HEK293 (cell line): ENCODE measurements around the gene PARS2.

ENCODE experiments used
- CTCF ChIA-PET: fragments of 350-600 bp; formaldehyde crosslinking; extraction: SDS; loops from one replicate; lab custom pipeline; 2021; ENCODE audit warnings: antibody characterized with exemption; lab: Yijun Ruan, JAX
- POLR2A ChIA-PET: fragments of 300-600 bp; formaldehyde crosslinking; extraction: SDS; loops from one replicate; lab custom pipeline; 2020; ENCODE audit warnings: antibody characterized with exemption, inconsistent platforms; lab: Yijun Ruan, JAX
- H3K27ac ChIP-seq: fragments of 200-500 bp; sonication (Bioruptor generic); 2 replicates; pipeline ENCODE4 v1.5.1; 2014; ENCODE audit warnings: low read depth, low read length, control low read depth, inconsistent platforms; ENCODE audit errors: extremely low read depth
- H3K36me3 ChIP-seq, 2 experiments: fragments of 200-500 bp in 1 of 2; sonication (Bioruptor generic) in 1 of 2; 1 replicate in 1 of 2; 2 replicates in 1 of 2; pipeline ENCODE4 v1.5.1; 2014 to 2017; ENCODE audit warnings: inconsistent platforms in 2 of 2, low read length in 2 of 2; ENCODE audit not compliant: control insufficient read depth in 2 of 2, insufficient read depth in 1 of 2
- H3K4me1 ChIP-seq: fragments of 200-500 bp; sonication (Bioruptor generic); 2 replicates; pipeline ENCODE4 v1.5.1; 2014; ENCODE audit warnings: mild to moderate bottlenecking, low read length, inconsistent platforms; ENCODE audit not compliant: control insufficient read depth, insufficient read depth
- H3K4me3 ChIP-seq: 2 replicates; pipeline ENCODE4 v1.5.1; 2011; ENCODE audit warnings: low read depth, mild to moderate bottlenecking, control low read depth, low read length, moderate library complexity
- H3K9me3 ChIP-seq: fragments of 200-500 bp; sonication (Bioruptor generic); 2 replicates; pipeline ENCODE4 v1.5.1; 2014; ENCODE audit warnings: low read depth, low read length, inconsistent platforms; ENCODE audit not compliant: control insufficient read depth, insufficient read depth
- EGR2 ChIP-seq: fragments of 450-650 bp; formaldehyde crosslinking; IDR thresholded peaks from 2 replicates; pipeline ENCODE4 v1.5.1; 2016; ENCODE audit warnings: low read depth, missing biosample characterization, missing genetic modification characterization
- KLF9 ChIP-seq: fragments of 450-650 bp; formaldehyde crosslinking; IDR thresholded peaks from 2 replicates; pipeline ENCODE4 v1.5.1; 2016; ENCODE audit warnings: missing biosample characterization, missing genetic modification characterization, low read depth
- MYNN ChIP-seq: fragments of 450-650 bp; formaldehyde crosslinking; IDR thresholded peaks from 2 replicates; pipeline ENCODE4 v1.5.1; 2016; ENCODE audit warnings: missing biosample characterization, missing genetic modification characterization, borderline replicate concordance
- ZBTB17 ChIP-seq: fragments of 450-650 bp; formaldehyde crosslinking; IDR thresholded peaks from 2 replicates; pipeline ENCODE4 v1.5.1; 2016; ENCODE audit warnings: missing biosample characterization, missing genetic modification characterization
- ZBTB21 ChIP-seq: fragments of 450-650 bp; formaldehyde crosslinking; IDR thresholded peaks from 2 replicates; pipeline ENCODE4 v1.5.1; 2017; ENCODE audit warnings: missing biosample characterization, missing genetic modification characterization
- ZFP37 ChIP-seq: fragments of 450-650 bp; formaldehyde crosslinking; IDR thresholded peaks from 2 replicates; pipeline ENCODE4 v1.5.1; 2016; ENCODE audit warnings: missing biosample characterization, missing genetic modification characterization
- ZNF112 ChIP-seq: fragments of 450-650 bp; formaldehyde crosslinking; IDR thresholded peaks from 2 replicates; pipeline ENCODE4 v1.5.0; 2017; ENCODE audit warnings: missing biosample characterization, missing genetic modification characterization
- ZNF239 ChIP-seq: fragments of 450-650 bp; formaldehyde crosslinking; IDR thresholded peaks from 2 replicates; pipeline ENCODE4 v1.5.1; 2016; ENCODE audit warnings: missing biosample characterization, missing genetic modification characterization
- ZNF248 ChIP-seq: fragments of 450-650 bp; formaldehyde crosslinking; IDR thresholded peaks from 2 replicates; pipeline ENCODE4 v1.5.1; 2017; ENCODE audit warnings: missing biosample characterization, missing genetic modification characterization
- ZNF292 ChIP-seq: fragments of 450-650 bp; formaldehyde crosslinking; IDR thresholded peaks from 2 replicates; pipeline ENCODE4 v1.5.1; 2016; ENCODE audit warnings: low read depth, missing biosample characterization, missing genetic modification characterization, borderline replicate concordance
- ZNF335 ChIP-seq: fragments of 450-650 bp; formaldehyde crosslinking; conservative IDR thresholded peaks from 2 replicates; pipeline ENCODE4 v1.5.1; 2016; ENCODE audit warnings: missing biosample characterization, missing genetic modification characterization
- ZNF571 ChIP-seq: fragments of 450-650 bp; formaldehyde crosslinking; IDR thresholded peaks from 2 replicates; pipeline ENCODE4 v1.5.0; 2017; ENCODE audit warnings: missing biosample characterization, missing genetic modification characterization
- ZNF660 ChIP-seq: fragments of 450-650 bp; IDR thresholded peaks from 2 replicates; pipeline ENCODE4 v1.5.1; 2018; ENCODE audit warnings: missing biosample characterization, mild to moderate bottlenecking, missing genetic modification characterization
- ZXDB ChIP-seq: fragments of 450-650 bp; formaldehyde crosslinking; IDR thresholded peaks from 2 replicates; pipeline ENCODE4 v1.5.1; 2016; ENCODE audit warnings: missing biosample characterization, missing genetic modification characterization
- TF ChIP-seq, protein P1 (sequence below): fragments of 450-650 bp; formaldehyde crosslinking; conservative IDR thresholded peaks from 2 replicates; pipeline ENCODE4 v1.5.1; 2016; ENCODE audit warnings: low read depth, missing biosample characterization, missing genetic modification characterization
- TF ChIP-seq, protein P2 (sequence below): fragments of 450-650 bp; formaldehyde crosslinking; IDR thresholded peaks from 2 replicates; pipeline ENCODE4 v1.5.1; 2016; ENCODE audit warnings: missing biosample characterization, missing genetic modification characterization
- TF ChIP-seq, protein P3 (sequence below): fragments of 450-650 bp; formaldehyde crosslinking; IDR thresholded peaks from 2 replicates; pipeline ENCODE4 v1.5.1; 2016; ENCODE audit warnings: missing biosample characterization, missing genetic modification characterization, borderline replicate concordance
- TF ChIP-seq, protein P4 (sequence below): fragments of 450-650 bp; formaldehyde crosslinking; optimal IDR thresholded peaks from 2 replicates; pipeline ENCODE3; 2016; ENCODE audit warnings: missing biosample characterization, mild to moderate bottlenecking, missing genetic modification characterization

Gene PARS2

DNA sequence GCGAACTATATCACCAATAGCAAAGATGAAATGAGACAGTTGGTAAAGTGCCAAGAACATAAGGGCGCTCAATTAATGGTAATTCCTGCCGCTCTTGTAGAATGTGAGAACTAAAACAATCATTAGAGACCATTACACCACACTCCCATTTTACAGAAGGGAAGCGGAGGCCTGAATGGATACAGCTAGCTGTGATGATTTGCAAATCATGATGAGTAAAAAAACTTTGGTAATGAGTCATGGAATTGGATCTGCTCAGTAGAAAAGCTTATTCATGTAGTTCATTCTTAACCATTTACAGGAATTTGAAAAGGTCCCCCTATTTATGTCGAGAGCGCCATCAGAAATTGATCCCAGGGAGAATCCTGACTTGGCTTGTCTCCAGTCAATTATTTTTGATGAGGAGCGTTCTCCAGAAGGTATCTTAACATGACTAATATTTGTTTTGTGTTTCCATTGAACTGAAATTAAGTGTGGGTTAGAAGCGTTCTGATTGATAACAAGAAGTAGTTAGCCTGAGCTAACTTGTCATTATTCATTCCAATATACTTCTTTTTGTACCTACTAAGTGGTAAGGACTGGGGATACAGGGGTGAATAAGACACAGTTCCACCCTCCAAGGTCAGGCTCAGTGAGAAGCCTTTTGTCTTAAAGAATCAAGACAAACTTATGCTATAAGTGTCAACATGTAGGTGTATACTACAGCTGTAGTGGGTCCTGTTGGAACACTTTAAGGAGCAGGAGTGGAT, 47.9 kb downstream of the PARS2 start:
- Histone ChIP-seq H3K4me3 (peak overlapping the region; percentile 86), H3K4me1 (0 out of 2 replicates have a peak, but pooled peaks cover 2% of the 10 kb centered on the region), H3K27ac (no peak overlapping the region; the same call in 1 of the 2 replicates), H3K9me3 (no peaks in the 10 kb centered on the region), H3K36me3 (peaks cover 17 to 42% of the 10 kb centered on the region in 2 experiments)
- CTCF ChIA-PET: interaction anchor here (0.5 kb wide), 1 partner anchor 19 kb away, joined by 3 read pairs; no protein-coding TSS in a partner anchor
- TF ChIP-seq, protein P1, sequence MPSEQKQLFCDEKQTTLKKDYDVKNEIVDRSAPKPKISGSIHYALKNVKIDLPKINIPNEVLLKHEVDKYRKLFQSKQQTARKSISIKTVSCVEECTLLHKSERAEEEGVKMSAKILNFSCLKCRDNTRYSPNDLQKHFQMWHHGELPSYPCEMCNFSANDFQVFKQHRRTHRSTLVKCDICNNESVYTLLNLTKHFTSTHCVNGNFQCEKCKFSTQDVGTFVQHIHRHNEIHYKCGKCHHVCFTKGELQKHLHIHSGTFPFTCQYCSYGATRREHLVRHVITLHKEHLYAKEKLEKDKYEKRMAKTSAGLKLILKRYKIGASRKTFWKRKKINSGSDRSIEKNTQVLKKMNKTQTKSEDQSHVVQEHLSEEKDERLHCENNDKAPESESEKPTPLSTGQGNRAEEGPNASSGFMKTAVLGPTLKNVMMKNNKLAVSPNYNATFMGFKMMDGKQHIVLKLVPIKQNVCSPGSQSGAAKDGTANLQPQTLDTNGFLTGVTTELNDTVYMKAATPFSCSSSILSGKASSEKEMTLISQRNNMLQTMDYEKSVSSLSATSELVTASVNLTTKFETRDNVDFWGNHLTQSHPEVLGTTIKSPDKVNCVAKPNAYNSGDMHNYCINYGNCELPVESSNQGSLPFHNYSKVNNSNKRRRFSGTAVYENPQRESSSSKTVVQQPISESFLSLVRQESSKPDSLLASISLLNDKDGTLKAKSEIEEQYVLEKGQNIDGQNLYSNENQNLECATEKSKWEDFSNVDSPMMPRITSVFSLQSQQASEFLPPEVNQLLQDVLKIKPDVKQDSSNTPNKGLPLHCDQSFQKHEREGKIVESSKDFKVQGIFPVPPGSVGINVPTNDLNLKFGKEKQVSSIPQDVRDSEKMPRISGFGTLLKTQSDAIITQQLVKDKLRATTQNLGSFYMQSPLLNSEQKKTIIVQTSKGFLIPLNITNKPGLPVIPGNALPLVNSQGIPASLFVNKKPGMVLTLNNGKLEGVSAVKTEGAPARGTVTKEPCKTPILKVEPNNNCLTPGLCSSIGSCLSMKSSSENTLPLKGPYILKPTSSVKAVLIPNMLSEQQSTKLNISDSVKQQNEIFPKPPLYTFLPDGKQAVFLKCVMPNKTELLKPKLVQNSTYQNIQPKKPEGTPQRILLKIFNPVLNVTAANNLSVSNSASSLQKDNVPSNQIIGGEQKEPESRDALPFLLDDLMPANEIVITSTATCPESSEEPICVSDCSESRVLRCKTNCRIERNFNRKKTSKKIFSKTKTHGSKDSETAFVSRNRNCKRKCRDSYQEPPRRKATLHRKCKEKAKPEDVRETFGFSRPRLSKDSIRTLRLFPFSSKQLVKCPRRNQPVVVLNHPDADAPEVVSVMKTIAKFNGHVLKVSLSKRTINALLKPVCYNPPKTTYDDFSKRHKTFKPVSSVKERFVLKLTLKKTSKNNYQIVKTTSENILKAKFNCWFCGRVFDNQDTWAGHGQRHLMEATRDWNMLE (tag by site-specific recombination): no peak
- no peak for TF ChIP-seq ZNF571 (tag by site-specific recombination)
- no peak for TF ChIP-seq ZXDB (tag by site-specific recombination)
- TF ChIP-seq, protein P2, sequence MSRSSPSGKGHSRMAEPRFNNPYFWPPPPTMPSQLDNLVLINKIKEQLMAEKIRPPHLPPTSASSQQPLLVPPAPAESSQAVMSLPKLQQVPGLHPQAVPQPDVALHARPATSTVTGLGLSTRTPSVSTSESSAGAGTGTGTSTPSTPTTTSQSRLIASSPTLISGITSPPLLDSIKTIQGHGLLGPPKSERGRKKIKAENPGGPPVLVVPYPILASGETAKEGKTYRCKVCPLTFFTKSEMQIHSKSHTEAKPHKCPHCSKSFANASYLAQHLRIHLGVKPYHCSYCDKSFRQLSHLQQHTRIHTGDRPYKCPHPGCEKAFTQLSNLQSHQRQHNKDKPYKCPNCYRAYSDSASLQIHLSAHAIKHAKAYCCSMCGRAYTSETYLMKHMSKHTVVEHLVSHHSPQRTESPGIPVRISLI (tag by site-specific recombination): peak; percentile 17; the same call in 1 of the 2 replicates
- TF ChIP-seq ZBTB17 (tag by site-specific recombination): 0 out of 2 replicates have a peak, but pooled peaks have one; percentile 9
- no peak for TF ChIP-seq MYNN (tag by site-specific recombination)
- TF ChIP-seq ZNF660: 0 out of 2 replicates have a peak, but pooled peaks have one; percentile 10
- TF ChIP-seq ZNF335 (tag by site-specific recombination): peak; percentile 21; the same call in 1 of the 2 replicates
- POLR2A ChIA-PET: interaction anchor here (1.5 kb wide), 1 partner anchor 771 kb away, joined by 5 read pairs; the partner anchor contains the start of gene IFT25

DNA sequence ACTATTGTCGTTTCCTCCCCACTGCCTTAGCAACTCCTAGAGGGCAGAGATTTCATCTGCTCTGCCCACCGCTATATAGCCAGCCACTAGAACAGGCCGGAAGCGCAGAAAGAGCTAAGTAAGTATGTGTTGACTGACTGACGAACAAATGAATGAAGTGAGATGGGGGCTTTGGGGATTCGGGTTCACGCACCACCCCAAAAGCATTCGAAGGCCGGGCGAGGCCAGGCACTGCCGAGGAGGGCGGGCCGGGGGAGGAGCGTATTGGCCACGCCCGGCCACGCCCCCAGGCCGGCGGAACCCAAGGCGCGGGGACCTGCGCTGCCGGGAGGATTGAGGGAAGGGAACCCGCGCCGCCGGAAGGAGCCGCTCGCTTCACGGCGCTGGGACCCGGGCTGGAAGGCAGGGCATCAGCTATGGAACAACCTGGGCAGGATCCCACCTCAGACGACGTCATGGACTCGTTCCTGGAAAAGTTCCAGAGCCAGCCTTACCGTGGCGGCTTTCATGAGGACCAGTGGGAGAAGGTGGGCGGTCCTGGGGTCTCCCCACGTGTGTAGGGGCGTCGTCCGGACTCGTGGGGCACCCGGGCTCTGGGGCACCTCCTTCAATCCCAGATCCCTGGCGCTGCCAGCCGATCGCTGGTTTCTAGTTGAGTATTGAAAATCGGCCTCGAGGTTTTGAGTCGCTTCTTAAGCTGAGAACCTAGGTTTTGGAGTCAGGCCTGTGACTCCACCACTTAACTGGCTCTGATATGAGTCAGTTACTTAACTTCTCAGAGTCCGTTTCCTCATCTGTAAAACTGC, 48.6 kb downstream of the PARS2 start, which contains the start of gene TTC4:
Gene TTC4, plus strand, starts transcription at position 369 of the 806 bp plus-strand sequence. Its CDS starts 48 bp downstream, at position 417.
- Histone ChIP-seq H3K36me3 (peaks cover 15 to 34% of the 10 kb centered on the region in 2 experiments), H3K9me3 (no peaks in the 10 kb centered on the region), H3K27ac (peak within 1 kb of the TSS; percentile 14; the same call in 1 of the 2 replicates), H3K4me3 (peak within 1 kb of the TSS; percentile 86), H3K4me1 (0 out of 2 replicates have a peak, but pooled peaks cover 2% of the 10 kb centered on the region)
- ChIA-PET CTCF (interaction anchor here (0.5 to 0.8 kb wide), 4 partner anchors 20 to 139 kb away, joined by 3 to 5 read pairs (median 4); no protein-coding TSS in a partner anchor), POLR2A (interaction anchor here (1.5 kb wide), 1 partner anchor 770 kb away, joined by 5 read pairs; the partner anchor contains the start of gene IFT25)
- TF ChIP-seq ZNF292 (tag by site-specific recombination) (no peak), ZFP37 (tag by site-specific recombination) (peak; percentile 81; the same call in 1 of the 2 replicates), EGR2 (tag by site-specific recombination) (no peak), ZNF239 (tag by site-specific recombination) (peak; percentile 68; the same call in 1 of the 2 replicates), KLF9 (tag by site-specific recombination) (peak; percentile 99), ZNF248 (tag by site-specific recombination) (no peak), ZBTB21 (peak; percentile 86), ZNF112 (tag by site-specific recombination) (no peak)
- TF ChIP-seq, protein P3, sequence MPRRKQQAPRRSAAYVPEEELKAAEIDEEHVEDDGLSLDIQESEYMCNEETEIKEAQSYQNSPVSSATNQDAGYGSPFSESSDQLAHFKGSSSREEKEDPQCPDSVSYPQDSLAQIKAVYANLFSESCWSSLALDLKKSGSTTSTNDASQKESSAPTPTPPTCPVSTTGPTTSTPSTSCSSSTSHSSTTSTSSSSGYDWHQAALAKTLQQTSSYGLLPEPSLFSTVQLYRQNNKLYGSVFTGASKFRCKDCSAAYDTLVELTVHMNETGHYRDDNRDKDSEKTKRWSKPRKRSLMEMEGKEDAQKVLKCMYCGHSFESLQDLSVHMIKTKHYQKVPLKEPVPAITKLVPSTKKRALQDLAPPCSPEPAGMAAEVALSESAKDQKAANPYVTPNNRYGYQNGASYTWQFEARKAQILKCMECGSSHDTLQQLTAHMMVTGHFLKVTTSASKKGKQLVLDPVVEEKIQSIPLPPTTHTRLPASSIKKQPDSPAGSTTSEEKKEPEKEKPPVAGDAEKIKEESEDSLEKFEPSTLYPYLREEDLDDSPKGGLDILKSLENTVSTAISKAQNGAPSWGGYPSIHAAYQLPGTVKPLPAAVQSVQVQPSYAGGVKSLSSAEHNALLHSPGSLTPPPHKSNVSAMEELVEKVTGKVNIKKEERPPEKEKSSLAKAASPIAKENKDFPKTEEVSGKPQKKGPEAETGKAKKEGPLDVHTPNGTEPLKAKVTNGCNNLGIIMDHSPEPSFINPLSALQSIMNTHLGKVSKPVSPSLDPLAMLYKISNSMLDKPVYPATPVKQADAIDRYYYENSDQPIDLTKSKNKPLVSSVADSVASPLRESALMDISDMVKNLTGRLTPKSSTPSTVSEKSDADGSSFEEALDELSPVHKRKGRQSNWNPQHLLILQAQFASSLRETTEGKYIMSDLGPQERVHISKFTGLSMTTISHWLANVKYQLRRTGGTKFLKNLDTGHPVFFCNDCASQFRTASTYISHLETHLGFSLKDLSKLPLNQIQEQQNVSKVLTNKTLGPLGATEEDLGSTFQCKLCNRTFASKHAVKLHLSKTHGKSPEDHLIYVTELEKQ (tag by site-specific recombination): no peak
- TF ChIP-seq, protein P4, sequence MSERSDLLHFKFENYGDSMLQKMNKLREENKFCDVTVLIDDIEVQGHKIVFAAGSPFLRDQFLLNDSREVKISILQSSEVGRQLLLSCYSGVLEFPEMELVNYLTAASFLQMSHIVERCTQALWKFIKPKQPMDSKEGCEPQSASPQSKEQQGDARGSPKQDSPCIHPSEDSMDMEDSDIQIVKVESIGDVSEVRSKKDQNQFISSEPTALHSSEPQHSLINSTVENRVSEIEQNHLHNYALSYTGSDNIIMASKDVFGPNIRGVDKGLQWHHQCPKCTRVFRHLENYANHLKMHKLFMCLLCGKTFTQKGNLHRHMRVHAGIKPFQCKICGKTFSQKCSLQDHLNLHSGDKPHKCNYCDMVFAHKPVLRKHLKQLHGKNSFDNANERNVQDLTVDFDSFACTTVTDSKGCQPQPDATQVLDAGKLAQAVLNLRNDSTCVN (tag by site-specific recombination): peak; percentile 53
